GM12878 (cell line): ENCODE data around the gene PPT2.

Experiments used
- ASH2L ChIP-seq: fragments of 300-600, 200-600 bp; sonication (generic); IDR thresholded peaks from 2 replicates; pipeline ENCODE4 v1.6.1; 2017; ENCODE audit warnings: low read depth, mild to moderate bottlenecking, borderline replicate concordance
- CHD2 ChIP-seq: IDR thresholded peaks from 2 replicates; pipeline ENCODE4 v1.6.1; 2011; ENCODE audit warnings: low read depth, low read length, improper control_type of control experiment, borderline replicate concordance
- CREM ChIP-seq: IDR thresholded peaks from 2 replicates; pipeline ENCODE4 v1.6.1; 2014; ENCODE audit warnings: antibody characterized with exemption, low read depth
- CTCF ChIP-seq, 3 experiments: IDR thresholded peaks in 2 of 3; conservative IDR thresholded peaks in 1 of 3; 2 replicates each; pipeline ENCODE4 v1.5.1; 2011; ENCODE audit warnings: low read depth in 3 of 3, low read length in 3 of 3, mild to moderate bottlenecking in 3 of 3, control low read depth in 2 of 3, moderate library complexity in 2 of 3, inconsistent platforms in 1 of 3, mixed read lengths in 1 of 3; ENCODE audit not compliant: control insufficient read depth in 2 of 3, insufficient read depth in 1 of 3; ENCODE audit errors: extremely low read depth in 1 of 3
- ELK1 ChIP-seq: IDR thresholded peaks from 2 replicates; pipeline ENCODE4 v1.6.1; 2012; ENCODE audit warnings: low read depth, low read length, improper control_type of control experiment
- HDAC2 ChIP-seq: fragments of 200-600 bp; sonication (generic); IDR thresholded peaks from 2 replicates; pipeline ENCODE4 v1.6.1; 2017
- JUNB ChIP-seq: IDR thresholded peaks from 2 replicates; pipeline ENCODE4 v1.6.1; 2016; ENCODE audit warnings: antibody characterized with exemption, mild to moderate bottlenecking
- POLR2AphosphoS5 ChIP-seq: IDR thresholded peaks from 2 replicates; pipeline ENCODE4 v1.6.1; 2011; ENCODE audit warnings: mild to moderate bottlenecking, low read length, inconsistent platforms
- REST ChIP-seq: IDR thresholded peaks from 2 replicates; pipeline ENCODE4 v1.6.1; 2012; ENCODE audit warnings: mild to moderate bottlenecking, low read depth, low read length
- SMC3 ChIP-seq: IDR thresholded peaks from 2 replicates; pipeline ENCODE4 v1.6.1; 2011; ENCODE audit warnings: low read length, improper control_type of control experiment, borderline replicate concordance
- TCF7 ChIP-seq: IDR thresholded peaks from 2 replicates; pipeline ENCODE4 v1.6.1; 2014; ENCODE audit warnings: antibody characterized with exemption, borderline replicate concordance
- ZNF592 ChIP-seq: fragments of 450-650 bp; IDR thresholded peaks from 2 replicates; pipeline ENCODE4 v1.6.1; 2017; ENCODE audit warnings: mild to moderate bottlenecking, moderate library complexity
- ZZZ3 ChIP-seq: IDR thresholded peaks from 2 replicates; pipeline ENCODE4 v1.6.1; 2011; ENCODE audit warnings: low read depth; ENCODE audit not compliant: control insufficient read depth, insufficient read length

- TF ChIP-seq CTCF (IDR thresholded peaks at IDR 0.05 in 2 of 3, conservative IDR thresholded peaks at IDR 0.05 in 1 of 3; ENCODE audit: control insufficient read depth in 2 of 3, extremely low read depth in 1 of 3, insufficient read depth in 1 of 3, low read depth in 3 of 3, low read length in 3 of 3) (no peak), POLR2AphosphoS5 (no peak), ELK1 (no peak), TCF7 (no peak), ASH2L (no peak), CREM (no peak), ZNF592 (no peak), JUNB (no peak), SMC3 (no peak), REST (no peak), HDAC2 (no peak), CHD2 (no peak), ZZZ3 (no peak)
These were observed 44.4 kb downstream of the PPT2 start for GRCh38 chr6:32198345-32198696.
